Measurements from ENCODE around the gene PLEKHA7.

DNA sequence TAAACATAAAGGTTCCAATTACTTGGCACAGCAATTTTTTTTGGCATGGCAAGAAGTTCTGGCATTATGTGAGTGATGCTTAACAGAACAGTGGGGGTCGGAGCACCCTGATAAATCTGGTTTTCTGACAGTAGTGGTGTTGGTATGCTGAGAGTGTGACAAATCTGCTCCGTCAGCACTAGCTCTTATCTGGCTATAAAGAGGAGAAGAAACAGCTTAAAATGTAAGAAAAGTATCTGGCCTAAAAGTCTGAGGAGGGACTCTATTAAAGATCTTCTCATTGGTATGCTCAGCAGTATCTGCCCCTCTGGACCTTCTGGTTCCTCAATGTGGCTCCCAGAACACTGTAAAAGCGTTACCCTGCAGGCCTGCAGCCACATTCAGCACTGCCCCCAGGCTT lies 137.4 kb downstream of the PLEKHA7 start:
- TF ChIP-seq, protein P1, sequence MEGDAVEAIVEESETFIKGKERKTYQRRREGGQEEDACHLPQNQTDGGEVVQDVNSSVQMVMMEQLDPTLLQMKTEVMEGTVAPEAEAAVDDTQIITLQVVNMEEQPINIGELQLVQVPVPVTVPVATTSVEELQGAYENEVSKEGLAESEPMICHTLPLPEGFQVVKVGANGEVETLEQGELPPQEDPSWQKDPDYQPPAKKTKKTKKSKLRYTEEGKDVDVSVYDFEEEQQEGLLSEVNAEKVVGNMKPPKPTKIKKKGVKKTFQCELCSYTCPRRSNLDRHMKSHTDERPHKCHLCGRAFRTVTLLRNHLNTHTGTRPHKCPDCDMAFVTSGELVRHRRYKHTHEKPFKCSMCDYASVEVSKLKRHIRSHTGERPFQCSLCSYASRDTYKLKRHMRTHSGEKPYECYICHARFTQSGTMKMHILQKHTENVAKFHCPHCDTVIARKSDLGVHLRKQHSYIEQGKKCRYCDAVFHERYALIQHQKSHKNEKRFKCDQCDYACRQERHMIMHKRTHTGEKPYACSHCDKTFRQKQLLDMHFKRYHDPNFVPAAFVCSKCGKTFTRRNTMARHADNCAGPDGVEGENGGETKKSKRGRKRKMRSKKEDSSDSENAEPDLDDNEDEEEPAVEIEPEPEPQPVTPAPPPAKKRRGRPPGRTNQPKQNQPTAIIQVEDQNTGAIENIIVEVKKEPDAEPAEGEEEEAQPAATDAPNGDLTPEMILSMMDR (IDR thresholded peaks at IDR 0.05 in 4 of 5, conservative IDR thresholded peaks at IDR 0.05 in 1 of 5): no peak
- no peak for TF ChIP-seq POLR2A (IDR thresholded peaks at IDR 0.05)
